RKO (cell line): ENCODE results near the gene CAPZB.
"Not testable (repeated sequence)": the region's sequence is repeated elsewhere in the genome, so short reads cannot be mapped to it uniquely, and the experiment has no call there.

Experiments
- DNase-seq: peaks from one replicate; pipeline ENCODE4 v3.0.0-alpha.2; 2016; ENCODE audit warnings: low spot score

CAPZB gene

GRCh38 chr1:19310720-19311502 lies 174.4 kb downstream of the CAPZB start:
- peak; percentile 26 for DNase-seq

DNA sequence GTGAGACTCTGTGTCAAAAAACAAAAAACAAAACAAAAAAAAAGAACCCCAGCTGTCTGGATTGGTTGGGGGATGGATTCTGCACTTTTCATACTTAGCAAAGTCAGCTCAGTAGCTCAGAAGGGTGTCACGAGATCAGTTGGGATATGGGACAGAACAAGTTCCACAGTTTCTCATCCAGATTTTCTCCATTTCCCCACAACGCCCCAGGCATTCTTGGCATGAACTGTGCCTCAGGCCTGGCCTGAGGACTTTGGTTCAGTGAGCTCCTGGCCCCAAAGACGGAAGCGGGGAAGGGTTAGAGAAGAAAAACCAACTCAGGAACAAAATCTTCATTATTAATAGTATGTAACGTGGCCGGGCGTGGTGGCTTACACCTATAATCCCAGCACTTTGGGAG lies 175.3 kb downstream of the CAPZB start:
- DNase-seq, result no peak

- DNase-seq, result peak; percentile 76
Observed at GRCh38 chr1:19309123-19309813, 176.1 kb downstream of the CAPZB start.

DNA sequence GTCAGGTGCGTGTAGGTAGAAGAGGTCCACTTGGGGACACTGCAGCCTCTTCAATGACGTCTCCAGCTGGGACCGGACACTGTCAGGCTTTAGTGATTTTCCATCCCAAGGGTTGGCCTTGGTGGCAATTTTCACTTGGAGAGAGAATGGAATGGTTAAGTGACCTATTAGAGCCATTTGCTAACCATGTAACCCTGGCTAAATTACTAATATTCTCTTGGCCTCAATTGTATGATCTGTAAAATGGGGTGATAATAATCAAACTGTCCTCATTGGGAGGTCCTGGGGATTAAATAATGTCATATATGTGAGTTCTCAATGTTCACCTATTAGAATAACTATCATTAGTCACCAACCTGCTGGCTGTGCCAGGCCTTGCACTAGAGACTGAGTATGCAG lies 176.8 kb downstream of the CAPZB start:
- no peak for DNase-seq

- DNase-seq, result no peak
Observed at GRCh38 chr1:19307794-19308508, 177.4 kb downstream of the CAPZB start.

DNA sequence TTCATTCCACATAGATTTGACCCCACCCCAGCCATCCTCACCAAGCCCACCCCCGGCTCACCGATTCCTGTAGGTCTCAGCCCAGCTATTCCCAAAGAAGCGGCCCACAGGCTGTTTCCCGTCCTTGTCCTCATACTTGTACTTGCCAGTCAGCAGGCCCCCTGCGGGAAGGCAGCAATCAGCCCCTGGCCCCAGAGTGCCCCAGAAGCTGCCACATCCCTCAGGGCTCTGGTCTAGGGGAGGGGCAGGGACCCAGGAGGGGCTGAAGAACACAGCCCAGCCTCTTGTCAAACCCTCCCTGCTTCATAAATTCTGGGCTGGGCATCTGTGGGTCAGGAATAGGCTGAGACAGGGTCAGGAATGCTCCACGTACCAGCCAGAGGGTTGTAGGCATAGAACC lies 178.4 kb downstream of the CAPZB start:
- DNase-seq, result no peak

DNA sequence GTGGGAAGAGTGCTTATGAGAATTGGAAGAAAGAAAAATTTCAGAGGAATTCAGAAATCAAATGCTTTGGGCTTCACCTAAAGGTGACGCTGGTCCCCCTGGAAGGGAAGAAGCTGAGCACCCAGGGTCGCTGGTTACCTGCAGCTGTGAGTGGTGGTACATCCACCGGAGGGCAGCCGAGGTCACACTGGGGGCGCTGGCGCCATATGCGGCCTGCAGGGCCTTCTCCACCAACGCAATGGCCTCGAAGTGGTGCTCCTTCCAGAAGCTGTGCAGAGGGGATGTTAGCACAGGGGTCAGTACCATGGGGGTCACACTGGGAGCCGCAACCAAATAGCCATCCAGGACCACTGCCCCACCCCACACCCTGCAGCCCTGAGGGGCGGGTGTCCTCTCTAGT lies 179.5 kb downstream of the CAPZB start:
- DNase-seq, result no peak

DNA sequence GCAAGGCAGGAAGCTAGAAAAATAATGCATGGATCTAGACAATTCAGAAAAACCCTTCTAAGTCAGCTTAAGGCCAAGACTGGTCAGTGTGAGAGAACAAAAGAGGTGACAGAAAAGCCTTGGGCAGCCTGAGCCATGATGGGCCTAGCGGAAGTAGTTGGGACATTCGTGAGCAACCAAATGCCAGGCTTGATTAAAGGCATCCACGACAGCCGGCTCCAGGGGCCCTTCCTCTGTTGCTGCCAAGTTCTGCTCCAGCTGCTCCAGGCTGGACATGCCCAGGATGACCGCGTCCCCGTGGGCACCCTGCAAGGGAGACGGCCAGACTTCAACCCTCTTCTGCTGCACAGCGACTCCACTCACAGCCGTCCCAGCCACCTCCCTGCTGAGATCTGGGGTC lies 181.3 kb downstream of the CAPZB start:
- not testable (repeated sequence) for DNase-seq

- DNase-seq, result no peak
Observed at GRCh38 chr1:19300211-19300610, 185.1 kb downstream of the CAPZB start.

DNA sequence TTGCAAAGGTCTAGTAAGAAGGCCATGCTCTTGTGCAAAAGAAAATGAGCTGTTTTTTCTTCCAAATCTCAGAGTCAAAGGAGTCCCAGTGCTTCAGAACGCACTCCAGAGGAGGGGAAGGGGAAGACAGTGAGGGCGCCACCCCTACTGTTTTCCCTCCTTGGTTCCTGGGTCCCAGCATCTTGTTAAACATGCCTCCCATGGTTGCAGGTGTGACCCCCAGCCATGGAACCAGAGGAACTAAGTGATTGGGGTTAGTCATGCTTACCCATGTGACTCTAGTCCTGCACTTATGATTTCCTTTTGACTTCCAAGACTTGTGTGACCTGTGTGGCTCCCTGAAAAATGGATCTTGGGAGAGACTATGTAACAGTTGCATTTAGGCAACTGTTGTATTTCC lies 190.7 kb downstream of the CAPZB start:
- no peak for DNase-seq

DNA sequence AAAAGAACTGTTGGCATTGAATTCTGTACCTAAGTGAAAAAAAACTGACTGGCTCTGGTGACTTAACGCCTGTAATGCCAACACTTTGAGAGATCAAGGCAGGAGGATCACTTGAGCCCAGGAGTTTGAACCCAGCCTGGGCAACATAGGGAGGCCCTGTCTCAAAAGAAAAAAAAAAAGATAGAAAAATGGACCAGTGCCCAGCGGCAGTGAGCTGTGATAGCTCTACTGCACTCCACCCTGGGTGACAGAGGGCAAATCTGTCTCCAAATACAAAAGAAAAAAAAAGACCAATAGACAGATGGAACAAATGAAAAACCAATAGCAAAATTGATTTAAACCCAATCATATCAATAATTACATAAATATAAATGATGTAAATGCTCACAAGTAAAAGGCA lies 196.1 kb downstream of the CAPZB start:
- DNase-seq, result no peak
